IMR-90 (cell line): ENCODE data around the gene CRISPLD2. TPM values are rescaled to one million over a fixed set of nuclear protein-coding genes. Genes with fewer than 3 reads are reported as not detected.
A peak's percentile ranks its signal among the peaks of the same experiment; 100 is the strongest.

Experiments
- ATAC-seq: fragments of 200-7000 bp; cut with Tn5 transposase; 2 replicates; pipeline ENCODE4 v1.9.1; 2020; ENCODE audit warnings: low read depth, mild to moderate bottlenecking, moderate library complexity
- BruUV-seq: library from RNA; stranded (reverse); fragments of 400-500 nt; replicated peaks from 2 replicates; lab custom pipeline; 2021; lab: Mats Ljungman, UMichigan
- CTCF ChIA-PET: fragments of 300-600 bp; formaldehyde crosslinking; extraction: SDS; loops from one replicate; lab custom pipeline; 2021; ENCODE audit warnings: antibody characterized with exemption; lab: Yijun Ruan, JAX
- POLR2A ChIA-PET: fragments of 300-600 bp; sonication (Branson Sonifier 250); formaldehyde crosslinking; loops from one replicate; lab custom pipeline; 2022; ENCODE audit warnings: antibody characterized with exemption; ENCODE audit not compliant: unreplicated experiment; lab: Charles Lee
- DNase-seq: peaks from one replicate; pipeline ENCODE4 v3.0.0; 2013
- H2AFZ ChIP-seq: replicated peaks from 2 replicates; pipeline ENCODE3; 2013; ENCODE audit warnings: low read length, mild to moderate bottlenecking; ENCODE audit not compliant: poor library complexity
- H2AK5ac ChIP-seq: 2 replicates; pipeline ENCODE4 v1.6.1; 2013; ENCODE audit warnings: low read depth, low read length, inconsistent platforms
- H2AK9ac ChIP-seq: replicated peaks from 2 replicates; pipeline ENCODE3; 2013; ENCODE audit warnings: mild to moderate bottlenecking, low read depth, low read length, moderate library complexity; ENCODE audit not compliant: poor library complexity
- H2BK120ac ChIP-seq: 2 replicates; pipeline ENCODE4 v1.6.1; 2013; ENCODE audit warnings: low read depth, low read length, inconsistent platforms
- H2BK15ac ChIP-seq: 3 replicates; pipeline ENCODE4 v1.6.1; 2013; ENCODE audit warnings: low read depth, low read length, inconsistent platforms
- H2BK20ac ChIP-seq: 2 replicates; pipeline ENCODE4 v1.6.1; 2013; ENCODE audit warnings: low read depth, mild to moderate bottlenecking, inconsistent platforms, low read length, moderate library complexity
- H2BK5ac ChIP-seq: 2 replicates; pipeline ENCODE4 v1.6.1; 2013; ENCODE audit warnings: mild to moderate bottlenecking, low read depth, low read length, inconsistent platforms; ENCODE audit not compliant: poor library complexity, severe bottlenecking
- H3K14ac ChIP-seq: replicated peaks from 2 replicates; pipeline ENCODE4 v1.6.1; 2013; ENCODE audit warnings: low read depth, low read length, inconsistent platforms
- H3K18ac ChIP-seq: 2 replicates; pipeline ENCODE4 v1.6.1; 2013; ENCODE audit warnings: low read depth, low read length, control low read depth
- H3K23ac ChIP-seq: 2 replicates; pipeline ENCODE4 v1.6.1; 2013; ENCODE audit warnings: low read depth, low read length, inconsistent platforms
- H3K27ac ChIP-seq: 2 replicates; pipeline ENCODE4 v1.5.1; 2013; ENCODE audit warnings: mild to moderate bottlenecking, control low read depth, low read length; ENCODE audit not compliant: insufficient read depth
- H3K27me3 ChIP-seq: 2 replicates; pipeline ENCODE4 v1.6.1; 2013; ENCODE audit warnings: low read length; ENCODE audit not compliant: control insufficient read depth, insufficient read depth
- H3K36me3 ChIP-seq: 2 replicates; pipeline ENCODE4 v1.6.1; 2013; ENCODE audit warnings: low read length, mixed read lengths; ENCODE audit not compliant: control insufficient read depth, insufficient read depth
- H3K4ac ChIP-seq: 2 replicates; pipeline ENCODE4 v1.6.1; 2013; ENCODE audit warnings: low read depth, low read length, inconsistent platforms
- H3K4me1 ChIP-seq: 2 replicates; pipeline ENCODE4 v1.6.1; 2013; ENCODE audit warnings: low read length, mixed read lengths; ENCODE audit not compliant: control insufficient read depth, insufficient read depth
- H3K4me2 ChIP-seq: 2 replicates; pipeline ENCODE4 v1.6.1; 2013; ENCODE audit warnings: low read depth, mild to moderate bottlenecking, control low read depth, low read length, moderate library complexity
- H3K4me3 ChIP-seq: 2 replicates; pipeline ENCODE4 v1.5.1; 2013; ENCODE audit warnings: low read depth, mild to moderate bottlenecking, control low read depth, low read length, moderate library complexity; ENCODE audit not compliant: insufficient read depth
- H3K56ac ChIP-seq: 2 replicates; pipeline ENCODE4 v1.6.1; 2013; ENCODE audit warnings: low read length, inconsistent platforms; ENCODE audit not compliant: insufficient read depth; ENCODE audit errors: extremely low read depth
- H3K79me1 ChIP-seq, 2 experiments: 2 replicates each; pipeline ENCODE4 v1.6.1; 2013; ENCODE audit warnings: low read length in 2 of 2, inconsistent platforms in 1 of 2, low read depth in 1 of 2
- H3K9ac ChIP-seq: 2 replicates; pipeline ENCODE4 v1.6.1; 2013; ENCODE audit warnings: low read depth, low read length, control low read depth
- H3K9me1 ChIP-seq: 2 replicates; pipeline ENCODE4 v1.6.1; 2013; ENCODE audit warnings: low read length, inconsistent platforms; ENCODE audit not compliant: insufficient read depth
- H3K9me3 ChIP-seq: 2 replicates; pipeline ENCODE4 v1.6.1; 2013; ENCODE audit warnings: low read length; ENCODE audit not compliant: control insufficient read depth, insufficient read depth
- H4K20me1 ChIP-seq: 2 replicates; pipeline ENCODE4 v1.6.1; 2013; ENCODE audit warnings: low read length, inconsistent platforms; ENCODE audit not compliant: insufficient read depth
- H4K5ac ChIP-seq: 2 replicates; pipeline ENCODE4 v1.6.1; 2013; ENCODE audit warnings: mild to moderate bottlenecking, low read depth, low read length, control low read depth
- H4K8ac ChIP-seq, 2 experiments: 2 replicates each; pipeline ENCODE4 v1.6.1; 2013; ENCODE audit warnings: low read depth in 2 of 2, low read length in 2 of 2, control low read depth in 1 of 2, inconsistent platforms in 1 of 2
- H4K91ac ChIP-seq: 2 replicates; pipeline ENCODE4 v1.6.1; 2013; ENCODE audit warnings: low read depth, low read length, inconsistent platforms; ENCODE audit not compliant: insufficient read depth
- CEBPB ChIP-seq: IDR thresholded peaks from 2 replicates; pipeline ENCODE4 v1.6.1; 2012; ENCODE audit warnings: low read depth, low read length, improper control_type of control experiment
- CTCF ChIP-seq: conservative IDR thresholded peaks from 2 replicates; pipeline ENCODE4 v1.5.1; 2012; ENCODE audit warnings: mild to moderate bottlenecking, low read depth, low read length, improper control_type of control experiment
- NFE2L2 ChIP-seq: fragments of 150-350 bp; IDR thresholded peaks from 2 replicates; pipeline ENCODE4 v1.6.1; 2016; ENCODE audit warnings: low read depth, mild to moderate bottlenecking, low read length
- RCOR1 ChIP-seq: IDR thresholded peaks from 2 replicates; pipeline ENCODE4 v1.6.1; 2012; ENCODE audit warnings: mild to moderate bottlenecking, low read length, improper control_type of control experiment; ENCODE audit not compliant: insufficient replicate concordance
- WGBS, 2 experiments: methylation state at CpG; one replicate each; pipeline versions ENCODE4 v1.1.5 to v1.1.7; 2013; ENCODE audit warnings: missing lambda C conversion rate in 2 of 2; ENCODE audit not compliant: insufficient read length in 1 of 2; ENCODE audit errors: extremely low coverage in 2 of 2; 5-methylcytosine and 5-hydroxymethylcytosine counted together
- dilution Hi-C: fragments of 300-500 bp; cut with HindIII; formaldehyde crosslinking; loops from one replicate; pipeline ENCODE4 v1.14.3; 2018; ENCODE audit warnings: low sequenced_read_pairs; ENCODE audit not compliant: unreplicated experiment
- in situ Hi-C: fragments of 300-500 bp; cut with MboI; formaldehyde crosslinking; loops from 3 replicates; pipeline ENCODE4 v1.14.3; 2019; ENCODE audit warnings: low sequenced_read_pairs, inconsistent platforms, mixed read lengths
- intact Hi-C: fragments of 100-400 bp; cut with micrococcal nuclease; formaldehyde crosslinking; loops from 2 replicates; pipeline ENCODE4 v1.10.0; 2022
- polyA plus RNA-seq, 3 experiments: library from polyadenylated mRNA; depleted of rRNA; stranded (reverse); fragments of >200 nt; gene quantifications; 2 replicates each; pipeline ENCODE4 v1.2.3, GENCODE V29; 2012; ENCODE audit warnings: low replicate concordance in 1 of 3
- total RNA-seq: library from RNA; depleted of rRNA; stranded (reverse); fragments of >200 nt; gene quantifications from 2 replicates; pipeline ENCODE4 v1.2.3, GENCODE V29; 2012

Gene CRISPLD2
- total and polyA plus RNA-seq, 2 of the 4 experiments (the other 2 are of a cell fraction) = 23.1 to 37.5 TPM

GRCh38 chr16:84928679-84929420 is 109.1 kb downstream of the CRISPLD2 start:
- intact Hi-C loops = no loop called here
- no peak overlapping the region for H2BK5ac ChIP-seq
- H3K36me3 ChIP-seq = no peaks in the 10 kb centered on the region
- no peaks in the 10 kb centered on the region for H3K79me1 ChIP-seq
- no peak overlapping the region for H3K23ac ChIP-seq
- no peak overlapping the region for H4K8ac ChIP-seq
- BruUV-seq = no TSS peak
- H3K9ac ChIP-seq = no peak overlapping the region
- CTCF ChIA-PET = no interaction called here
- H4K5ac ChIP-seq = no peak overlapping the region
- DNase-seq (peak; percentile 39), ATAC-seq (peak; percentile 45; the same call in 1 of the 2 replicates)
- no peak overlapping the region for H2BK120ac ChIP-seq
- no peak overlapping the region for H3K4me2 ChIP-seq
- H2BK15ac ChIP-seq = no peak overlapping the region
- H3K9me1 ChIP-seq = peaks cover 3% of the 10 kb centered on the region; the same call in 1 of the 2 replicates
- no peak overlapping the region for H3K18ac ChIP-seq
- no peaks in the 10 kb centered on the region for H4K20me1 ChIP-seq
- no peaks in the 10 kb centered on the region for H3K9me3 ChIP-seq
- no peak overlapping the region for H4K91ac ChIP-seq
- POLR2A ChIA-PET = no interaction called here
- H3K4ac ChIP-seq = no peak overlapping the region
- dilution Hi-C loops = no loop called here
- no peak overlapping the region for H3K4me3 ChIP-seq
- H3K14ac ChIP-seq = no peak overlapping the region
- WGBS, 2 experiments = 30% methylated on average over 2 of the region's 16 CpGs; no CpG with 5 or more reads in 1 of the 2 experiments
- no peak overlapping the region for H2BK20ac ChIP-seq
- no peak overlapping the region for H2AK9ac ChIP-seq
- no peak overlapping the region for H3K27ac ChIP-seq
- peaks cover 2% of the 10 kb centered on the region; the same call in 1 of the 2 replicates for H3K4me1 ChIP-seq
- no peak overlapping the region for H2AK5ac ChIP-seq
- in situ Hi-C loops = no loop called here
- no peak overlapping the region for H2AFZ ChIP-seq
- H3K56ac ChIP-seq = no peak overlapping the region
- TF ChIP-seq NFE2L2 = no peak
- TF ChIP-seq CEBPB = no peak
- no peak for TF ChIP-seq CTCF
- no peak for TF ChIP-seq RCOR1
- H3K27me3 ChIP-seq = no peaks in the 10 kb centered on the region
